Spleen (tissue), 11 donors: ENCODE measurements around the gene UCN3. TPM values are rescaled to one million over a fixed set of nuclear protein-coding genes. Genes with fewer than 3 reads are reported as not detected.

Source experiments
- DNase-seq: peaks from one replicate; pipeline ENCODE4 v3.0.0-alpha.2; 2020
- H3K27ac ChIP-seq, 8 donors: fragments of 200-600 bp; sonication (generic) in 7 of 8; 1 replicate in 4 of 8; 2 replicates in 4 of 8; pipeline versions ENCODE4 v1.5.0 to v1.8.0; 2016 to 2021; ENCODE audit warnings: inconsistent platforms in 4 of 8, mild to moderate bottlenecking in 4 of 8, moderate library complexity in 1 of 8
- H3K27me3 ChIP-seq, 7 donors: fragments of 200-600 bp; sonication (generic) in 6 of 7; replicated peaks in 1 of 7; 1 replicate in 4 of 7; 2 replicates in 3 of 7; pipeline versions ENCODE4 v1.5.0 to v1.8.0; 2016 to 2021; ENCODE audit warnings: inconsistent platforms in 3 of 7, mild to moderate bottlenecking in 1 of 7
- H3K36me3 ChIP-seq, 6 donors: fragments of 200-600 bp; sonication (generic) in 5 of 6; 1 replicate in 4 of 6; 2 replicates in 2 of 6; pipeline versions ENCODE4 v1.5.0 to v1.8.0; 2016 to 2021; ENCODE audit warnings: inconsistent platforms in 2 of 6
- H3K4me1 ChIP-seq, 6 donors: fragments of 200-600 bp; sonication (generic) in 5 of 6; 1 replicate in 3 of 6; 2 replicates in 3 of 6; pipeline versions ENCODE4 v1.5.0 to v1.8.0; 2016 to 2021; ENCODE audit warnings: inconsistent platforms in 3 of 6
- H3K4me3 ChIP-seq, 8 donors: fragments of 200-600 bp; sonication (generic) in 7 of 8; 1 replicate in 4 of 8; 2 replicates in 4 of 8; pipeline versions ENCODE4 v1.5.0 to v1.8.0; 2016 to 2021; ENCODE audit warnings: inconsistent platforms in 4 of 8, mild to moderate bottlenecking in 4 of 8, moderate library complexity in 2 of 8
- H3K9me3 ChIP-seq, 8 donors: fragments of 200-600 bp; sonication (generic) in 7 of 8; 1 replicate in 4 of 8; 2 replicates in 4 of 8; pipeline versions ENCODE4 v1.5.0 to v1.8.0; 2016 to 2021; ENCODE audit warnings: inconsistent platforms in 4 of 8
- CTCF ChIP-seq, 11 experiments: fragments of 200-600 bp in 7 of 11; fragments of 450-650 bp in 4 of 11; sonication (generic) in 4 of 11; IDR thresholded peaks in 8 of 11; conservative IDR thresholded peaks in 3 of 11; 1 replicate in 7 of 11; 2 replicates in 4 of 11; pipeline versions ENCODE4 v1.4.0 to v1.8.0; 2016 to 2021; ENCODE audit warnings: antibody characterized with exemption in 11 of 11, inconsistent platforms in 4 of 11, mild to moderate bottlenecking in 1 of 11
- POLR2A ChIP-seq, 3 donors: fragments of 450-650 bp; IDR thresholded peaks; one replicate each; pipeline ENCODE4 v1.5.1; 2017; ENCODE audit warnings: antibody characterized with exemption in 3 of 3, mild to moderate bottlenecking in 1 of 3
- POLR2AphosphoS5 ChIP-seq, 3 donors: sonication (generic); formaldehyde crosslinking; IDR thresholded peaks; one replicate each; pipeline ENCODE4 v1.5.1; 2017; ENCODE audit warnings: antibody characterized with exemption in 3 of 3
- WGBS, 5 donors: extraction: QIAGEN DNeasy Blood & Tissue Kit in 3 of 5; methylation state at CpG; one replicate each; pipeline versions ENCODE4 v1.1.5 to v1.1.7; 2013 to 2018; 5-methylcytosine and 5-hydroxymethylcytosine counted together
- intact Hi-C: fragments of 100-400 bp; cut with DNase I; formaldehyde crosslinking; loops from one replicate; pipeline ENCODE4 v1.15.0; 2023; ENCODE audit warnings: low total_unique reads
- polyA plus RNA-seq, 3 donors: library from polyadenylated mRNA; stranded (reverse); fragments of 200-250 nt; gene quantifications; one replicate each; pipeline ENCODE4 v1.2.1, GENCODE V29; 2013
- total RNA-seq, 7 donors: library from RNA; depleted of rRNA in 3 of 7; stranded (reverse); fragments of >200 nt in 3 of 7; fragmentation: NEBNext Ultra II Directional in 4 of 7; extraction: Animal tissue kit (Norgen Biotek cat#: 25700) in 4 of 7; gene quantifications; one replicate each; pipeline versions ENCODE4 v1.1.0 to v1.2.1, GENCODE V29; 2016 to 2021
- donor health status: healthy with polysubstance abuse.
- donor health status: DM: no; HTN: no; CAD: no; lungs with moderate emphysema.
- donor health status: DM: no; HTN: no; CAD: no.
- donor health status: Bipolar disorder and iron deficiency.
- donor health status: healthy.
- donor health status: DM: no; HTN: no; CAD: no.
- donor health status: DM: yes; HTN: yes; CAD: no.

UCN3 gene
- total and polyA plus RNA-seq, 10 donors, result not detected

GRCh38 chr10:5423771-5424170, 59.0 kb downstream of the UCN3 start:
- H3K4me3 ChIP-seq, result no peak overlapping the region
- no peaks in the 10 kb centered on the region for H3K27me3 ChIP-seq
- intact Hi-C loops, result no loop called here
- 24 to 45% (median 33%) methylated on average over 2 of the region's 2 CpGs for WGBS, 5 donors
- no peak overlapping the region for H3K27ac ChIP-seq
- peaks cover 0 to 11% (median 8%) of the 10 kb centered on the region in 8 donors for H3K9me3 ChIP-seq
- DNase-seq, result no peak
- H3K36me3 ChIP-seq, result no peaks in the 10 kb centered on the region
- TF ChIP-seq POLR2AphosphoS5 (IDR thresholded peaks at IDR 0.05) (no peak), CTCF (IDR thresholded peaks at IDR 0.05 in 8 of 11, conservative IDR thresholded peaks at IDR 0.05 in 3 of 11) (no peak), POLR2A (IDR thresholded peaks at IDR 0.05) (no peak)
- no peaks in the 10 kb centered on the region for H3K4me1 ChIP-seq

Other genes with a start within 250 kb of the UCN3 start
- under 1 TPM in 2 of 7 donors, not detected in 5; 0.23 to 0.26 TPM for gene AKR1C8, start 179.8 kb upstream of the UCN3 start, total RNA-seq
- gene AKR1C8, start 179.8 kb upstream of the UCN3 start, polyA plus RNA-seq, result not detected
- gene AKR1C4, start 168.1 kb upstream of the UCN3 start, total RNA-seq, result not detected
- gene AKR1C4, start 168.1 kb upstream of the UCN3 start, polyA plus RNA-seq, result not detected
- not detected for gene TUBAL3, start 39.9 kb downstream of the UCN3 start, total RNA-seq
- gene TUBAL3, start 39.9 kb downstream of the UCN3 start, polyA plus RNA-seq, result not detected
- 10 to 100 TPM in 6 of 7 donors, 1 to 10 TPM in 1; 4.6 to 19.5 (median 14.7) TPM for gene NET1, start 47.6 kb downstream of the UCN3 start, total RNA-seq
- 1 to 10 TPM; 6.1 to 8.2 (median 6.9) TPM for gene NET1, start 47.6 kb downstream of the UCN3 start, polyA plus RNA-seq
- not detected for gene CALML5, start 134.6 kb downstream of the UCN3 start, total RNA-seq
- gene CALML5, start 134.6 kb downstream of the UCN3 start, polyA plus RNA-seq, result under 1 TPM in 1 of 3 donors, not detected in 2; 0.13 TPM
- not detected for gene CALML3, start 160.0 kb downstream of the UCN3 start, total RNA-seq
- gene CALML3, start 160.0 kb downstream of the UCN3 start, polyA plus RNA-seq, result under 1 TPM in 1 of 3 donors, not detected in 2; 0.10 TPM